ENCODE results near the gene INTS7. TPM values are rescaled to one million over a fixed set of nuclear protein-coding genes. Genes with fewer than 3 reads are reported as not detected.

The INTS7 gene
- total and polyA plus RNA-seq, 12 donors, result 4.4 to 11.6 (median 8.5) TPM

DNA sequence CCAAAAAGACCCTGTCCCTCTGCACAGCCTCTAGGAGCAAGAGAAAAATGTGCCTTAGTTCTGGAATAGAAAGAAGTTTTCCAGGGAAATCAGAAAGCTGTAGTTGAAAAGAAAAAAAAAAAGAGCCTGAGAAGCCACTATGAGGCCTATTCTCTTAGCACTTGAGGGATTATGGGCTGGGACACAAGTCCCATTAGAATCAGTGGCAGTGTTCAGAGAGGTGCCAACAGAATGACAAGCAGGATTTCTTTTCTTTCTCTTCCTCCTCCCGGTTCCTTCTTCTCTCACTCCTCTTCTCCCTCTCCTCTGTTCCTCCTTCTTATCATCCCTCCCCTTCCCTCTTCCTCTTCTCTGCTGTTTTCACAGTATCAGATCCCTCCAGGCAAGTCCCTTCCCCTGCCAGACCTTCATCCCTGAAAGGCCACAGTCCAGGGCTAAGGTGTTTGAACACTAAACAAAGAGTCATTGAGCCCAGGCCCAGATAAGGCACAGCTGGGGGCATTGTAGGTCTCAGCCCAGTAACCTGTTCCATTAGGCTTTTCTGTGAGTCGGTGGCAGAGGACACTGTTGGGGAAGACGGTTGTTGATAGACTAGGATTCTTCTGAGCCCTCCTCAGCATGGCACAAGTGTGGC lies 140.1 kb downstream of the INTS7 start:
- ATAC-seq (no peak), DNase-seq (no peak)
- TF ChIP-seq, protein P1, sequence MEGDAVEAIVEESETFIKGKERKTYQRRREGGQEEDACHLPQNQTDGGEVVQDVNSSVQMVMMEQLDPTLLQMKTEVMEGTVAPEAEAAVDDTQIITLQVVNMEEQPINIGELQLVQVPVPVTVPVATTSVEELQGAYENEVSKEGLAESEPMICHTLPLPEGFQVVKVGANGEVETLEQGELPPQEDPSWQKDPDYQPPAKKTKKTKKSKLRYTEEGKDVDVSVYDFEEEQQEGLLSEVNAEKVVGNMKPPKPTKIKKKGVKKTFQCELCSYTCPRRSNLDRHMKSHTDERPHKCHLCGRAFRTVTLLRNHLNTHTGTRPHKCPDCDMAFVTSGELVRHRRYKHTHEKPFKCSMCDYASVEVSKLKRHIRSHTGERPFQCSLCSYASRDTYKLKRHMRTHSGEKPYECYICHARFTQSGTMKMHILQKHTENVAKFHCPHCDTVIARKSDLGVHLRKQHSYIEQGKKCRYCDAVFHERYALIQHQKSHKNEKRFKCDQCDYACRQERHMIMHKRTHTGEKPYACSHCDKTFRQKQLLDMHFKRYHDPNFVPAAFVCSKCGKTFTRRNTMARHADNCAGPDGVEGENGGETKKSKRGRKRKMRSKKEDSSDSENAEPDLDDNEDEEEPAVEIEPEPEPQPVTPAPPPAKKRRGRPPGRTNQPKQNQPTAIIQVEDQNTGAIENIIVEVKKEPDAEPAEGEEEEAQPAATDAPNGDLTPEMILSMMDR (IDR thresholded peaks at IDR 0.05), result no peak
- Histone ChIP-seq H3K27me3 (no peaks in the 10 kb centered on the region), H3K4me3 (no peak overlapping the region), H3K9me3 (no peaks in the 10 kb centered on the region), H3K36me3 (no peaks in the 10 kb centered on the region), H3K4me1 (no peaks in the 10 kb centered on the region), H3K27ac (no peak overlapping the region)
- intact Hi-C loops (cut with DNase I), result no loop called here
- WGBS, 2 donors, result 29 to 36% methylated on average over 3 of the region's 3 CpGs

DNA sequence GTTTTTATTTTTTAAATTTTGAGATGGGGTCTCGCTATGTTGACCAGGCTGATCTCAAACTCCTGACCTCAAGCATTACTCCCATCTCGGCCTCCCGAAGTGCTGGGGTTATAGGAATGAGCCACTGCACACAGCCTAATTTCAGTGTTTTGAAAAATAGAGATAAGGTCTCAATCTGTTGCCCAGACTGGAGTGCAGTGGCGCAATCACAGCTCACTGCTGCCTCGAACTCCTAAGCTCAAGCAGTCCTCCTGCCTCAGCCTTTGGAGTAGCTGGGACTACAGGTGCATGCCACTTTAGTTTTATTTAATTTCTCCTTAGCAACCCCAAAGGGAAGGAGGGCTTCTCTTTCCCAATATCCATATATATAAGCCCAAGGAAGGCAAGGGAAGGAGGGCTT lies 141.0 kb downstream of the INTS7 start:
- intact Hi-C loops (cut with DNase I), result no loop called here
- no peaks in the 10 kb centered on the region for H3K27me3 ChIP-seq
- H3K9me3 ChIP-seq, result no peaks in the 10 kb centered on the region
- 87 to 92% methylated on average over 5 of the region's 5 CpGs for WGBS, 2 donors
- no peaks in the 10 kb centered on the region for H3K36me3 ChIP-seq
- no peak for ATAC-seq
- H3K27ac ChIP-seq, result no peak overlapping the region
- TF ChIP-seq, protein P1 (IDR thresholded peaks at IDR 0.05), result no peak
- no peak overlapping the region for H3K4me3 ChIP-seq
- H3K4me1 ChIP-seq, result no peaks in the 10 kb centered on the region
- DNase-seq, result no peak

DNA sequence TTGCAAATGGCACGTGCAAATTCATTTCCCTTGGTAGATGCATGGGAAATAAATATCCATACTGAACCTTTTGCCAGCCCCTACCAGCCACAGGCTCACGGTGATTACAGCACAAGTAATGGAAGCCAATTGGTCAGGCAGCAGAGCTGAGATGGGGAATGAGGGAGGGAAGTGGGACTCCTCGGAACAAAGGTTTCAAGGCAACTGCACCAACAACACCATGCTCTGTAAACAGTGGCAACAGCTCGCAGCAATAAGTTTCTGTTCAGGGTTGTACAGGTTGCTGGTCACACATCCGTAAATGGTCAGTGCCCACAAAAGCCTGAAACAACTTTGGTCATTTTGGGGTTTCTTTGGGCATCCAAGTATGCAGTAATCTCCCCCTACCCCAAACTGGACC lies 142.1 kb downstream of the INTS7 start:
- Histone ChIP-seq H3K4me3 (no peak overlapping the region), H3K27ac (no peak overlapping the region), H3K9me3 (no peaks in the 10 kb centered on the region), H3K4me1 (no peaks in the 10 kb centered on the region), H3K27me3 (no peaks in the 10 kb centered on the region), H3K36me3 (no peaks in the 10 kb centered on the region)
- intact Hi-C loops (cut with DNase I), result no loop called here
- no peak for DNase-seq
- WGBS, 2 donors, result 78 to 81% methylated on average over 5 of the region's 5 CpGs
- ATAC-seq, result no peak
- TF ChIP-seq, protein P1 (IDR thresholded peaks at IDR 0.05), result no peak

DNA sequence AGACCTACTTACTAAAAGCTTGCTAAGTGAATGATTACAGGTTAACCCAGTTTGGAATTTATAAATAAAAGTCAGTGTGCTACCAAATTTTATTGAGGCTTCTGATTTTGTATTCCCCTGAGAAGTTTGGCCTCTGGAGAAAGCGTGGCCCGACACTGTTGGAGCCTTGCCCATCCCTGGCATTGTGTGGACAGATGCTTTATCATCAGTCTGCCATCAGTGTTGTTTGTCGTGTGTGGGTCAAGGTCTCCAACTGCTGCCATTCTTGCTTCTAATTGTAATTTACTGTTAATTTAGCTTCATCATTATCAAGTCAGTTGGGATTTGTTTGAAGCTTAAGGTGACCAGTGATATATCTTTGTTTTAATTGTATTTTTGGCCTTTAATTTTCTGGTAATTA lies 142.8 kb downstream of the INTS7 start:
- Histone ChIP-seq H3K4me3 (no peak overlapping the region), H3K9me3 (no peaks in the 10 kb centered on the region), H3K36me3 (no peaks in the 10 kb centered on the region), H3K4me1 (no peaks in the 10 kb centered on the region), H3K27ac (no peak overlapping the region), H3K27me3 (peaks cover 0 to 7% (median 0%) of the 10 kb centered on the region in 7 donors)
- TF ChIP-seq, protein P1 (IDR thresholded peaks at IDR 0.05), result no peak
- 39 to 55% methylated on average over 3 of the region's 3 CpGs for WGBS, 2 donors
- ATAC-seq (no peak), DNase-seq (no peak)
- intact Hi-C loops (cut with DNase I), result no loop called here
